Smooth muscle cell (in vitro differentiated cells): Measurements from ENCODE around the gene MISP. TPM values are rescaled to one million over a fixed set of nuclear protein-coding genes. Genes with fewer than 3 reads are reported as not detected.

Experiments
- DNase-seq: peaks from one replicate; lab custom pipeline; 2025; ENCODE audit not compliant: unreplicated experiment; lab: John Stamatoyannopoulos, UW
- H2AFZ ChIP-seq: fragments of 200-600 bp; sonication (generic); 2 replicates; pipeline ENCODE4 v1.6.0; 2016; ENCODE audit warnings: antibody characterized with exemption, low read depth, mild to moderate bottlenecking
- H3F3A ChIP-seq: fragments of 200-600 bp; sonication (generic); 2 replicates; pipeline ENCODE4 v1.6.0; 2017; ENCODE audit warnings: antibody characterized with exemption, low read depth
- H3K27ac ChIP-seq: fragments of 200-600 bp; sonication (generic); 2 replicates; pipeline ENCODE4 v1.5.1; 2016; ENCODE audit warnings: low read depth, mild to moderate bottlenecking
- H3K27me3 ChIP-seq: fragments of 200-600 bp; sonication (generic); 2 replicates; pipeline ENCODE4 v1.6.1; 2016; ENCODE audit warnings: low read depth, mild to moderate bottlenecking
- H3K36me3 ChIP-seq: fragments of 200-600 bp; sonication (generic); 2 replicates; pipeline ENCODE4 v1.5.1; 2016; ENCODE audit warnings: low read depth
- H3K4me1 ChIP-seq: fragments of 200-600 bp; sonication (generic); 2 replicates; pipeline ENCODE4 v1.5.1; 2016; ENCODE audit warnings: low read depth
- H3K4me2 ChIP-seq: fragments of 200-600 bp; sonication (generic); 2 replicates; pipeline ENCODE4 v1.6.0; 2016; ENCODE audit warnings: mild to moderate bottlenecking
- H3K4me3 ChIP-seq: fragments of 200-600 bp; sonication (generic); 2 replicates; pipeline ENCODE4 v1.5.1; 2016; ENCODE audit warnings: mild to moderate bottlenecking
- H3K79me2 ChIP-seq: fragments of 200-600 bp; sonication (generic); 2 replicates; pipeline ENCODE4 v1.6.0; 2016; ENCODE audit warnings: low read depth, mild to moderate bottlenecking
- H3K9ac ChIP-seq: fragments of 200-600 bp; sonication (generic); 2 replicates; pipeline ENCODE4 v1.6.0; 2016; ENCODE audit warnings: low read depth
- H3K9me3 ChIP-seq: fragments of 200-600 bp; sonication (generic); replicated peaks from 2 replicates; pipeline ENCODE4 v1.5.1; 2016; ENCODE audit warnings: low read depth
- H4K20me1 ChIP-seq: fragments of 200-600 bp; sonication (generic); 2 replicates; pipeline ENCODE4 v1.6.0; 2016; ENCODE audit warnings: low read depth
- WGBS: methylation state at CpG from one replicate; pipeline ENCODE4 v1.1.7; 2016; ENCODE audit warnings: low lambda C conversion rate; 5-methylcytosine and 5-hydroxymethylcytosine counted together
- polyA plus RNA-seq: library from polyadenylated mRNA; unstranded; fragments of >200 nt; fragmentation: Nextera tagmentation; extraction: Ambion mirVana; gene quantifications from 2 replicates; pipeline ENCODE4 v1.2.1, GENCODE V29; 2016
- total RNA-seq: library from RNA; depleted of rRNA; stranded (reverse); fragments of >200 nt; gene quantifications from 2 replicates; pipeline ENCODE4 v1.2.3, GENCODE V29; 2014
- TF ChIP-seq, protein P1 (sequence below): fragments of 200-600 bp; sonication (generic); IDR thresholded peaks from 2 replicates; pipeline ENCODE4 v1.5.1; 2017; ENCODE audit warnings: borderline replicate concordance, mild to moderate bottlenecking, antibody characterized with exemption; ENCODE audit not compliant: insufficient read depth, poor library complexity, severe bottlenecking

The MISP gene
- total and polyA plus RNA-seq, 2 experiments from 2014 or later = 1.2 to 1.7 TPM

DNA sequence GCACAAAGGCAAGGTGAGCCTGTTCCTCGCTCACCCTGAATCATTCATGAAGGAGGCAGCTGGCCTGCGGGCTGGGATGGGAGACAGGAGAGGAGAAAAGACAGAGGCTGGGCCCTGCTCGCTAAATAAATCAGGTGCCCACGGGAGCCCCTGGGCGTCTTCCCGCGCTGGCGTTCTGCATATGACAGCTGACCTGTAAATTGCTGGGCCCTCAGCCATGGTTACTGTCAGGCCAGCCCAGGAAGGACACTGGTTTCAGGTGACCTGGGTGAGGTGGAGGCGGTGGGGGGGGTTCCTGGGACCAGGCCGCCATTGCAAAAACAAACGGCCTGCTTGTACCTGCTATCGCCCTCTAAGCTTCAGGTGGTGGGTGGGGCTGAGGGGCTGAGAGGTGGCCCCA lies 42.9 kb downstream of the MISP start:
- WGBS = 96% methylated on average over 12 of the region's 12 CpGs
- H3K9ac ChIP-seq = no peak overlapping the region
- no peak overlapping the region for H3K4me2 ChIP-seq
- peaks cover 14% of the 10 kb centered on the region for H3K4me1 ChIP-seq
- H3F3A ChIP-seq = peaks cover under 1% of the 10 kb centered on the region
- no peaks in the 10 kb centered on the region for H3K36me3 ChIP-seq
- H4K20me1 ChIP-seq = peaks cover 10% of the 10 kb centered on the region
- no peak overlapping the region for H3K27ac ChIP-seq
- TF ChIP-seq, protein P1, sequence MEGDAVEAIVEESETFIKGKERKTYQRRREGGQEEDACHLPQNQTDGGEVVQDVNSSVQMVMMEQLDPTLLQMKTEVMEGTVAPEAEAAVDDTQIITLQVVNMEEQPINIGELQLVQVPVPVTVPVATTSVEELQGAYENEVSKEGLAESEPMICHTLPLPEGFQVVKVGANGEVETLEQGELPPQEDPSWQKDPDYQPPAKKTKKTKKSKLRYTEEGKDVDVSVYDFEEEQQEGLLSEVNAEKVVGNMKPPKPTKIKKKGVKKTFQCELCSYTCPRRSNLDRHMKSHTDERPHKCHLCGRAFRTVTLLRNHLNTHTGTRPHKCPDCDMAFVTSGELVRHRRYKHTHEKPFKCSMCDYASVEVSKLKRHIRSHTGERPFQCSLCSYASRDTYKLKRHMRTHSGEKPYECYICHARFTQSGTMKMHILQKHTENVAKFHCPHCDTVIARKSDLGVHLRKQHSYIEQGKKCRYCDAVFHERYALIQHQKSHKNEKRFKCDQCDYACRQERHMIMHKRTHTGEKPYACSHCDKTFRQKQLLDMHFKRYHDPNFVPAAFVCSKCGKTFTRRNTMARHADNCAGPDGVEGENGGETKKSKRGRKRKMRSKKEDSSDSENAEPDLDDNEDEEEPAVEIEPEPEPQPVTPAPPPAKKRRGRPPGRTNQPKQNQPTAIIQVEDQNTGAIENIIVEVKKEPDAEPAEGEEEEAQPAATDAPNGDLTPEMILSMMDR = no peak
- no peak overlapping the region for H2AFZ ChIP-seq
- no peaks in the 10 kb centered on the region for H3K27me3 ChIP-seq
- H3K79me2 ChIP-seq = peaks cover 10% of the 10 kb centered on the region
- no peaks in the 10 kb centered on the region for H3K9me3 ChIP-seq
- no peak overlapping the region for H3K4me3 ChIP-seq
- DNase-seq = no peak

DNA sequence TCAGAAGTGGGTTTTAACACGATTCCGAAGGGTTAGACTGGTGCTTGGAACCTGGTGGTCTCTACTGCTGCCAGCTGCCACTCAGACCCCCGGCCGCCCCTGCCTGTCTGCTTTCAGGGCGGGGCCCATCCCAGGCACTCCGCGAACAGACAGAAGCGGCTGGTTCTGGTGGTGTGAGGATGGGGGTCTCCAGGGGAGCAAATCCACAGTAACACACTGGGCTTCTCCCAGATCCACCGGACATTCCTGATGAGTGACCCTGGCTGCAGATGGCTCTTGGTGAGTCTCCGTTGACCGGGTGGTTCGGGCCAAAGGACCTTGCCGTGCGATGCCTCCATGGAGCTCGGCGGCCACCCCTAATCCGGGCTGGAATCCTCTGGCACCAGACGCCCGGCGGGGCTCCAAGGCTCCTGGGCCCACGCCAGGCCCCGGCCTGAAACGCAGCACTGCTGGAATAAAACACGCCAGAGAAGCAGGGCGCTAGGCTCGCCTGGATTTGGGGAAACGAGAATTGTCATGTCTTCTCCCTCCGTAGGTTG lies 44.2 kb downstream of the MISP start:
- H3K4me3 ChIP-seq = no peak overlapping the region
- peaks cover 14% of the 10 kb centered on the region for H3K4me1 ChIP-seq
- no peak overlapping the region for H3K27ac ChIP-seq
- peaks cover 4% of the 10 kb centered on the region for H3F3A ChIP-seq
- H3K27me3 ChIP-seq = no peaks in the 10 kb centered on the region
- no peak overlapping the region for H2AFZ ChIP-seq
- H3K79me2 ChIP-seq = peaks cover 24% of the 10 kb centered on the region
- no peak overlapping the region for H3K9ac ChIP-seq
- 97% methylated on average over 24 of the region's 28 CpGs for whole genome bisulfite sequencing
- peaks cover 23% of the 10 kb centered on the region for H4K20me1 ChIP-seq
- H3K36me3 ChIP-seq = no peaks in the 10 kb centered on the region
- TF ChIP-seq, protein P1 = no peak
- no peaks in the 10 kb centered on the region for H3K9me3 ChIP-seq
- H3K4me2 ChIP-seq = no peak overlapping the region
- no peak for DNase-seq

DNA sequence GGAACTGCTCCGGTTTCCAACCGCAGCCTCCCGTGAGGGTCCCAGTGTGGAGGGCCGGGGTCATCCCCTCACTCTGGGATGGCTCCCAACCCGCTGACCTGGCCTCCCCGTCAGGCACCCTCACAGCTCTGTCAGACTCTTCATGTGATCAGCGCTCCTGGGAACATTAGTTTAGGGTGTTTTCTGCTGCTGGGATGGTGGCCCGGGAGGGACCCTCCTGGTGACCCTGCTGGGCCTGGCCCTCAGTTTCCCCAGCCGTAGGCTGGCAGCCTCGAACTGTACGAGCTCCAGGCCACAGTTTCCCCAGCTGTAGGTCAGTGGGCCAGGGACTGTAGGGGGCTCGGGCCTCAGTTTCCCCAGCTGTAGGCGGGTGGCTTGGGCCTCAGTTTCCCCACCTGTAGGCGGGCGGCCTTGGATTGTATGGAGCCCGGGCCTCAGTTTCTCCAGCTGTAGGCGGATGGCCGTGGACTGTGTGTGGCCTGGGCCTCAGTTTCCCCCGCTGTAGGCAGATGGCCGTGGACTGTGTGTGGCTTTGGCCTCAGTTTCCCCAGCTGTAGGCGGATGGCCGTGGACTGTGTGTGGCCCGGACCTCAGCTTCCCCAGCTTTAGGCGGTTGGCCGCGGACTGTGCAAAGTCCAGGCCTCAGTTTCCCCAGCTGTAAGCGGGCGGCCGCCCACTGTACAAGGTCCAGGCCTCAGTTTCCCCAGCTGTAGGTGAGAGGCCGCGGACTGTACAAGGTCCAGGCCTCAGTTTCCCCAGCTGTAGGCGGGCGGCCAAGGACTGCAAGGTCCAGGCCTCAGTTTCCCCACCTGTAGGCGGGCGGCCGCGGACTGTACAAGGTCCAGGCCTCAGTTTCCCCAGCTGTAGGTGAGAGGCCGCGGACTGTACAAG lies 45.0 kb downstream of the MISP start:
- H2AFZ ChIP-seq = no peak overlapping the region
- peak overlapping the region; percentile 63 for H3K4me3 ChIP-seq

More for the DNA sequence above, 45.0 kb downstream of the MISP start:
- Histone ChIP-seq H3K9ac (no peak overlapping the region), H3K4me2 (peak overlapping the region; percentile 96), H3K79me2 (peaks cover 32% of the 10 kb centered on the region), H3K36me3 (no peaks in the 10 kb centered on the region), H3F3A (peaks cover 9% of the 10 kb centered on the region), H3K27me3 (no peaks in the 10 kb centered on the region), H4K20me1 (peaks cover 31% of the 10 kb centered on the region), H3K9me3 (no peaks in the 10 kb centered on the region), H3K27ac (no peak overlapping the region), H3K4me1 (peaks cover 22% of the 10 kb centered on the region)
- no peak for DNase-seq
- WGBS = 92% methylated on average over 39 of the region's 39 CpGs
- TF ChIP-seq, protein P1 = no peak
